HPDE6-E6E7 (cell line): Measurements from ENCODE around the gene IL1RAPL2.

ENCODE experiments used
- DNase-seq: peaks from one replicate; pipeline ENCODE4 v3.0.0; 2011; ENCODE audit warnings: missing footprints; ENCODE audit errors: extremely low spot score

IL1RAPL2 gene

GRCh38 chrX:105700331-105700730 lies 1134.3 kb downstream of the IL1RAPL2 start:
- no peak for DNase-seq

GRCh38 chrX:105701310-105702052 lies 1135.5 kb downstream of the IL1RAPL2 start:
- DNase-seq, result no peak

GRCh38 chrX:105703876-105704275 lies 1137.9 kb downstream of the IL1RAPL2 start:
- DNase-seq, result no peak

GRCh38 chrX:105706041-105706440 lies 1140.0 kb downstream of the IL1RAPL2 start:
- no peak for DNase-seq

DNA sequence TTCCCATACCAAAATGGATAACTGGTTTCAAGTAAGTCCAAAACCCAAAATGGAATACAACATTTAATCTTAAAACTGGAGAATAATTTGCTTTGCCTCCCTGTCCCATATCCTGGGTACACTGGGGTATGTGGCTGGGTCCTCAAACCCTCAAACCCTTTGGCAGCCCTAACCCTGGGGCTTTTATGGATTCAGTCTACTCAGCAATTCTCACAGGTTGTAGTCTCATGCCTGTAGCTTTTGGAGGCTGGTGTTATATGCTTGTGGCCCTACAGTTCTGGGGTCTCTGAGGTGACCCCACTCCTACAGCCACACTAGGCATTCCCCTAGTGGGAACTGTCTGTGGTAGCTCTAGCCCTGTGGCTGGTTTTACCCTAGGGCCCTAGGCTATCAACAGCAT lies 1145.8 kb downstream of the IL1RAPL2 start:
- no peak for DNase-seq

DNA sequence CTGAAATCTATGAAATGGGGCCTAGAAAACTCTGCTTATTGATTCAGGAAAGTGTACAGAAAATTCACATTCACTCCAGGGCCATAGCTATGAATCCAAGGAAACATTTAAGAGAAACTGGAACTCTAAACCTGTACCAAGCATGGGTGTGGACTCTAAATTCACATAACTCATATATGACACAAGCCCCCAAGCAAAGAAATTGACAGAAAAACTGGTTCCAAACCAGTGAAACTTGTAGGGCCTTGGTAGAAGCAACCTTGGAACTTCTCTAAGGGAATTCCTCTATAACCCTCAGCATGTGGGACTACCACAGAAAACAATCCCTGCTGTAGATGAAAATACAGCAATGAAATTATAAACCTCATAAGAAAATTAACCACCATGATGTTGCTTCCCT lies 1149.7 kb downstream of the IL1RAPL2 start:
- DNase-seq, result no peak

DNA sequence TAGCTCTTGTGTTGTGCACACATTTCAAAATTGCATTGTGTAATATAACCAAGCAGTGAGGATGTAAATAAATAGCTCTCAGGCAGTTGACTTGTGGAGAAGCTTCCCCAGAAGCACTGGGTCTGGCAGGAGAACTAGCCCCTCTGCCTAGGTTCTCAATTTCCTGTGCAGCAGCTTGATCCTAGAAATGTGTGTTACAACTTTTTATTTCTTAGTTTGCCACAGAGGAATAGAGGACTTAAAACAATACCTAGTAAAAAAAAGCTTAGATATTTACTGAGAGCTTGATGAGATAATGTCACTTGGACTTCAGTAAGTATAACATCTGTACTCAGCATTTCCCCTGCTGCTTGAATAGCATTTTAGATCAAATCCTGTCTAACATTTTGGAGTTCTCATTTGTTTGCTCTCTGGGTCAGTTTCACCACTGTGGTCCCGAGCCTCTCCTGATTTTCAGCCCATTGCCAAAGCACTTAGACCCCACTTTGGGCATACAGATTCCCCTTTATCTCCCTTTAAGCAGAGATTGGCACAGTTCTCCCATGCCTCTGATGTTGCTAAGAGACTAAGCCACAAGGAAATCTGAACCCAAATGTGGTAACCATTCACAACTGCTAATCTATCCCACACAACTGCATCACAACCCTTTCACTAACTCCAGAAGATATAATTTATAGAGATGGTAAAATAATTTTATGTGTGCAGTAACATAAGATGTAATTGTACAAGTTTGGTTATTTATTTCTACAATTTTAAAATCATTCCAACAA lies 1158.2 kb downstream of the IL1RAPL2 start:
- DNase-seq, result no peak

DNA sequence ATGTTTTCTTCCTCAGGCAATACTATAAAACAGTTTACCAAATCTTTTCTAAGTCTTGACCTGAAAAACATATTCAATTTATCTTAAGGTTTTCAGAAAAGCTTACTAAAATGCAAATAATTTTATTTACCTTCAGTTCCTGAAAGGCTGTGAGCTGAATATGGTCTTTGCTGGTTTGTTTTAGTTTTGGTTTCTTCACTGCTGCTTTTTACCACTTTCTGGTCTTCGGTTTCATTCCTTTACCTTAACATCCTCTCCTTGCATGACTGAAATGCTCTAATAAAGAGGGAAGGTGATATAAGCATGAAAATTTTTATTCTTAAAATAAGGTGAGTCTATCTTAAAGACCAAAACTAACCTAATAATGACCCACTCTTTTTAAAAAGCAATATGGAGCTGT lies 1159.2 kb downstream of the IL1RAPL2 start:
- no peak for DNase-seq

DNA sequence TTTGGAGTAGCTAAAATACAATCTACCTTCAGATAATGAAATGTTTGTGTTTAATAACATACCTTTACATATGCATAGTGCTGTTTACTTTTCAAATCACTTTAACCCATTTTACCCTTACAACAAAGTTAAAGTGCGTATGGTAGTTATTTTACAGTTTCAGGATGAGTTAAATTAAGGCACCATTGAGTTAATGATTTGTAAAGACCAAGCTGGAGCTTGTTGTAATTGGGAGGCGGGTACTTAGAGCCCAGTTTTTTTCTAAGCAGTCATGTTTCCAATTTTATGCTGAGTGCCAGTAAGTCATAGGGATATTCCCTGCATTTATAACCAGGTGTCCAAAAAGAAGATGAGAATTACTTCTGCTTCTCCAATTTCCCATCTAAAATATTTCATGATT lies 1172.2 kb downstream of the IL1RAPL2 start:
- no peak for DNase-seq

- DNase-seq, result no peak
These were observed 1178.3 kb downstream of the IL1RAPL2 start for GRCh38 chrX:105744291-105744690.

DNA sequence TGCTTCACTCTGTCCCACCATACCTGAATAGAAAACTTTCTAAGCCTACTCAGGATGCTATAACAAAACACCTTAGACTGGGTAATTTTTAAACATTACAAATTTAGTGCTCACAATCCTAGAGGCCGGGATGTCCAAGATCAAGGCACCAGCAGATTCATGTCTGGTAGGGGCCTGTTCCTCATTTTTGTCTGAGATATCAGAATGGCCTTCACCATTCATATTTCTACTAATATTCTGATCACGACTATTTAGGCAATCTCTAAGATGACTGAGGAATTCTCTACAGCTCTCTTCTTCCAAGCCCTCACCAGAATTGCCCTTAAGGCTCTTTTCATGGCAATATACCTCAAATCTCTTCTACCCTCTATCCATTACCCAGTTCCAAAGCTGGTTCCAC lies 1178.9 kb downstream of the IL1RAPL2 start:
- no peak for DNase-seq

- no peak for DNase-seq
These were observed 1179.9 kb downstream of the IL1RAPL2 start for GRCh38 chrX:105745863-105746262.

GRCh38 chrX:105752338-105752956 lies 1186.4 kb downstream of the IL1RAPL2 start:
- DNase-seq, result no peak

DNA sequence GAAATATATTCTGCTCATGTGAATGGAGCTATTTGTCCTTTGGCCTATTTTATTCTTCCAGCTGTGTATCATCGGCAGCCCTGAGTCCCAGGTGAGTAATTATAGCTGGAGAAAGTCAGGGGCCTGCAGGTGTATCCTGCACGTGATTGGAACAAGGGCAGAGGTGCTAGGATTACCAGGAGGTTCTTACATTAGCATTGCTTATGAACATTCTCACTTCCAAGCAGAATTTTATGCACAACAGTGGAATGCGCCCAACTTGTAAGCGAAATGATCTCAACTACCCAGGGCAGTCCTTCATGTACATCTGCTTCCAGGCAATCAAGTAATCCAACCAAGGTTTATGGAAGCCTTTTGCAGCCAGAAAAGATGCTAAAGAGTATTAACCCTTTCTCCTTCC lies 1187.4 kb downstream of the IL1RAPL2 start:
- no peak for DNase-seq

DNA sequence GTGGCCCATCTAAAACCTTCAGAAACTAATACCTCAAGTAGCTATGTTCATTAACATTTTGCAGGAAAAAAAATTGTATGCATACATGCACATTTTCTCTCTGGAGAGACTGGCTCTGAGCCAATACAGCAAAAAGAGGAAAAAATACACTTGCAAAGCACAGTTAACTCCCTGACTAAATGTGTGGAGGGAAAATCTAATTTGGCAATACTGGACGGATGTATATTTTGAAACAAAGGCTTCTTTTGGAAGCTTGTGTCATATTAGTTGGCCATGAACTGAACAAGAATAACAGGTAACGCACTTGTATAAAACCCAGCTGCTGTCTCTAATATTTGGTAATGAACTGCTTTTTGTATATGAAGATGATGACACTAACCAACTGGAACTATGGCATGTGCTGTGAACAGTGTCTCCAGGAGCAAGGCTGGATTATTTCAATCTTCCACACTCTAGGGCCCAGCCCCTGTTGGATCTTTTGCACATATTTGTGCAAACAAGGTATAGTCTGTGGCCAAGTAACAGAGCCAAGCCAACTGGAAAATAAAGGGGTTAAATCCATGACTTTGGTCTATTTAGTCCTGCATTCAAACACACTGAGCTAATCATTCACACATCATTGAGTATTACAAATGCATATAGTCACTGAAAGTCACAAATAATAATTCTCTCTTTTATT lies 1188.4 kb downstream of the IL1RAPL2 start:
- no peak for DNase-seq

DNA sequence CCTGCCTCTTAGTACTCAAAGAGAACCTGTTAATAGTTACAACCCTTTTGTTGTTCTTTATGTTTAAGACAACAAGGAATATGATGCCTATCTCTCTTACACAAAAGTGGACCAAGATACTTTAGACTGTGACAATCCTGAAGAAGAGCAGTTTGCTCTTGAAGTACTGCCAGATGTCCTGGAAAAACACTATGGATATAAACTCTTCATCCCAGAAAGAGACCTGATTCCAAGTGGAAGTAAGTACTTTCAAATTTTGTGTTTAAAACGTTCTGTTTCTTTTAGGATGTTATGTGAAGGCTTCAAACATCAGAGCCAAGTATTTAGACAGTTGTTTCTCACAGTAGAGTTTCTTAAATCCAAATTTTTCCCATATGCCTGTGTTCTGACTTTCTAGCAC lies 1189.1 kb downstream of the IL1RAPL2 start:
- DNase-seq, result no peak

DNA sequence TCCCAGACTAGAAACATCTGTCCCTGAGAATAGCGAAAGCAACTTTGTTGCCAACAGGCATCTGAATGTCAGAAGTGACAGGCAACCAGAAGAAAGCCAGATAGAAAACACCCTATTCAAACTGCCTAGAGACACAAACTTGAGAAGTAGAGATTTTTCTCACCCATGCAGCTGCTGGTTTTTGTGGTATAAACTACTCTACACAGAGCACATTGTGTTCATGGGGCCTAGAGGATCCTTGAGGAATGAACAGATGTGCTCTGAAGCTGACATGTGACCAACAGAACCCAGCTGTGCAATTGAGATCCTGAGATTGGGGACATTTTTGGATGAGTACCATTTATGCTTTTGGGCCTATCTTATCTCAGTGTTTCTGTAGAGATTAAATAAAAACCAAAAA lies 1192.8 kb downstream of the IL1RAPL2 start:
- no peak for DNase-seq

GRCh38 chrX:105759598-105759997 lies 1193.6 kb downstream of the IL1RAPL2 start:
- no peak for DNase-seq

GRCh38 chrX:105765691-105766090 lies 1199.7 kb downstream of the IL1RAPL2 start:
- no peak for DNase-seq

GRCh38 chrX:105773801-105774200 lies 1207.8 kb downstream of the IL1RAPL2 start:
- no peak for DNase-seq

DNA sequence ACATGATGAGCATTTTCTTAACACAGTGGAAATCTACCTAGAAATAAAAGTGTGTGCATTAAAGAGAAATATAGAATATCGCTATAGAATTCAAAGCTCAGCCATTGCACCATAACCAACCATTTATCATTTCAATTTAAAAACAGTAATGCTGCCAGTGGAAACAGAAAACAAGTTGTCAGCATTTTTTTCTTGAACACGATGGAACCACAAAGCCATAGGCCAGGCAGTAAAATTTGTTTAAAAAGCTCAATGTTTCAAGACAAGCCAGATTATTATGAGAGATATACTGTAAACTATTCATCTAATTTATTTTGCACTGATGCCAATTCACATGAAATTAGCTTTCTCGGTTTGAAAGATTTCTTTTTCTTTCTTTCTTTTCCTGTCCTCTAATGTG lies 1209.7 kb downstream of the IL1RAPL2 start:
- no peak for DNase-seq

DNA sequence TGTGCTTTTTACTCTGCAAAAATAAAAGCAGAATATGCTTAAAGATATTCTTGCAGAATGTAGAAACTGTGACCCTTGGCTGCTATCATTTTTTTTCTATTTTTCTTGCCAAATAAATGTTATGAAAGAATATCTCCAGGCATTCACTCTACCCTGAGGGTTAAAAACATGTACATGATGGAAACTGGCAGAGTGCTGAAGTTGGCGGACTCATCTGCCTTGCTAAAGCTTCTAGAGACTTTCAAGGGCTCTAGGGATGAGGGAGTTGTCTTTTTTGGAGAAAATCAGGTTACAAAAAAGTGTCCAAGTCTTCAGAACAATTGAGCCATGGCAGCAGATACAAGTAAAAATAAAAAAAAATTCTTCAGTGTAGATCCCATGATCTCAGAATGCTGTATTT lies 1215.8 kb downstream of the IL1RAPL2 start:
- no peak for DNase-seq
